Loucy (cell line): ENCODE data around the gene PTGIS.

Experiments
- CTCF ChIP-seq: fragments of 200-600 bp; sonication (generic); conservative IDR thresholded peaks from 2 replicates; pipeline ENCODE4 v1.5.1; 2014; ENCODE audit warnings: mild to moderate bottlenecking, antibody characterized with exemption, low read length
- EZH2phosphoT487 ChIP-seq: fragments of 200-600 bp; IDR thresholded peaks from 2 replicates; pipeline ENCODE4 v1.6.1; 2018; ENCODE audit warnings: antibody characterized with exemption, mild to moderate bottlenecking, moderate library complexity, borderline replicate concordance

- TF ChIP-seq CTCF (no peak), EZH2phosphoT487 (no peak)
Measured at GRCh38 chr20:49591217-49591865, 23.4 kb upstream of the PTGIS start.
